NCI-H460 (cell line): ENCODE results near the gene FES. TPM values are rescaled to one million over a fixed set of nuclear protein-coding genes. Genes with fewer than 3 reads are reported as not detected.

Experiments used
- small RNA-seq, 2 experiments: library from RNA; depleted of rRNA; stranded (forward); fragments of <200 nt; gene quantifications; one replicate each; pipeline ENCODE3, GENCODE V24; 2014
- total RNA-seq: library from RNA; depleted of rRNA; stranded (reverse); fragments of >200 nt; shearing (Covaris generic); gene quantifications from 2 replicates; pipeline ENCODE4 v1.2.3, GENCODE V29; 2014; rRNA removed

Gene FES
- total RNA-seq, 1 experiment from 2014 or later, result 0.59 TPM

Small RNA genes lying within 50 kb of the gene (small RNA-seq; reads per million reads assigned to genes)
- gene RN7SL363P, result 0 reads per million in 2 experiments

Other genes starting within 250 kb of the FES start
- 9.9 and 10.6 TPM in 2 replicates for gene BLM, start 167.2 kb upstream of the FES start, total RNA-seq
- 29.0 and 37.7 TPM in 2 replicates for gene FURIN, start 15.9 kb upstream of the FES start, total RNA-seq
- 15.7 and 19.9 TPM in 2 replicates for gene MAN2A2, start 18.8 kb downstream of the FES start, total RNA-seq
- gene HDDC3, start 48.0 kb downstream of the FES start, total RNA-seq, result 19.7 and 21.1 TPM in 2 replicates
- 30.3 and 31.5 TPM in 2 replicates for gene UNC45A, start 50.8 kb downstream of the FES start, total RNA-seq
- gene RCCD1, start 70.4 kb downstream of the FES start, total RNA-seq, result 24.1 TPM in 2 replicates
- 168 and 185 TPM in 2 replicates for gene PRC1, start 110.0 kb downstream of the FES start, total RNA-seq
- gene VPS33B, start 138.1 kb downstream of the FES start, total RNA-seq, result 9.8 and 10.4 TPM in 2 replicates
- gene SV2B, start 215.8 kb downstream of the FES start, total RNA-seq, result 0.03 and 0.05 TPM in 2 replicates